ENCODE results near the gene GLRA1.
"Not testable (repeated sequence)": the region's sequence is repeated elsewhere in the genome, so short reads cannot be mapped to it uniquely, and the experiment has no call there.

GLRA1 gene

GRCh38 chr5:151917904-151918303, 6.7 kb downstream of the GLRA1 start:
- no peak for DNase-seq (ENCODE audit: low spot score)

- DNase-seq (ENCODE audit: low spot score) = no peak
These were observed 11.2 kb downstream of the GLRA1 start for GRCh38 chr5:151913425-151913824.

- no peak for DNase-seq (ENCODE audit: low spot score)
These were observed 12.3 kb downstream of the GLRA1 start for GRCh38 chr5:151912360-151912759.

GRCh38 chr5:151911011-151911410, 13.6 kb downstream of the GLRA1 start:
- DNase-seq (ENCODE audit: low spot score) = no peak

GRCh38 chr5:151909628-151910027, 15.0 kb downstream of the GLRA1 start:
- DNase-seq (ENCODE audit: low spot score) = no peak

- no peak for DNase-seq (ENCODE audit: low spot score)
These were observed 18.4 kb downstream of the GLRA1 start for GRCh38 chr5:151906246-151906645.

GRCh38 chr5:151905557-151905961, 19.1 kb downstream of the GLRA1 start:
- DNase-seq (ENCODE audit: low spot score) = no peak

- DNase-seq (ENCODE audit: low spot score) = no peak
These were observed 19.7 kb downstream of the GLRA1 start for GRCh38 chr5:151904909-151905308.

- no peak for DNase-seq (ENCODE audit: low spot score)
These were observed 20.5 kb downstream of the GLRA1 start for GRCh38 chr5:151904127-151904526.

- no peak for DNase-seq (ENCODE audit: low spot score)
These were observed 21.4 kb downstream of the GLRA1 start for GRCh38 chr5:151903243-151903653.

- no peak for DNase-seq (ENCODE audit: low spot score)
These were observed 22.4 kb downstream of the GLRA1 start for GRCh38 chr5:151902215-151902614.

- no peak for DNase-seq (ENCODE audit: low spot score)
These were observed 23.0 kb downstream of the GLRA1 start for GRCh38 chr5:151901611-151902010.

- DNase-seq (ENCODE audit: low spot score) = no peak
These were observed 23.8 kb downstream of the GLRA1 start for GRCh38 chr5:151900891-151901290.

GRCh38 chr5:151899399-151899798, 25.3 kb downstream of the GLRA1 start:
- no peak for DNase-seq (ENCODE audit: low spot score)

- no peak for DNase-seq (ENCODE audit: low spot score)
These were observed 26.8 kb downstream of the GLRA1 start for GRCh38 chr5:151897896-151898295.

GRCh38 chr5:151897020-151897552, 27.6 kb downstream of the GLRA1 start:
- no peak for DNase-seq (ENCODE audit: low spot score)

- DNase-seq (ENCODE audit: low spot score) = no peak
These were observed 28.5 kb downstream of the GLRA1 start for GRCh38 chr5:151896031-151896691.

- no peak for DNase-seq (ENCODE audit: low spot score)
These were observed 29.0 kb downstream of the GLRA1 start for GRCh38 chr5:151895660-151896030.

- not testable (repeated sequence) for DNase-seq (ENCODE audit: low spot score)
These were observed 31.2 kb downstream of the GLRA1 start for GRCh38 chr5:151893485-151893884.

GRCh38 chr5:151892393-151892792, 32.3 kb downstream of the GLRA1 start:
- no peak for DNase-seq (ENCODE audit: low spot score)

GRCh38 chr5:151890299-151890698, 34.4 kb downstream of the GLRA1 start:
- DNase-seq (ENCODE audit: low spot score) = no peak

- DNase-seq (ENCODE audit: low spot score) = no peak
These were observed 35.0 kb downstream of the GLRA1 start for GRCh38 chr5:151889614-151890013.

GRCh38 chr5:151886546-151887275, 37.9 kb downstream of the GLRA1 start:
- no peak for DNase-seq (ENCODE audit: low spot score)

All from activated CD4-positive, alpha-beta T cell treated with anti-CD3 and anti-CD28 coated beads, Interleukin-2, Interleukin-4, amounts not matched to agents 100 ng/mL and 50 ng/mL, durations not matched to agents 16 hours and 8 hours (primary cell).